ENCODE results near the gene KCNH2. TPM values are rescaled to one million over a fixed set of nuclear protein-coding genes. Genes with fewer than 3 reads are reported as not detected.

Gene KCNH2
- total and polyA plus RNA-seq, 4 donors, result 0.43 to 2.0 (median 1.3) TPM

- Histone ChIP-seq H3K36me3 (ENCODE audit: control insufficient read depth in 4 of 4, insufficient read depth in 4 of 4, low read length in 4 of 4) (no peaks in the 10 kb centered on the region), H3K27ac (ENCODE audit: low read depth in 1 of 2, low read length in 1 of 2) (peak overlapping the region in 1 of 2 donors; percentile 92), H3K4me1 (ENCODE audit: control insufficient read depth in 5 of 5, insufficient read depth in 5 of 5, low read length in 5 of 5) (peaks cover 0 to 76% (median 28%) of the 10 kb centered on the region in 5 donors), H3K27me3 (ENCODE audit: control insufficient read depth in 3 of 3, insufficient read depth in 3 of 3, low read length in 2 of 3) (peaks cover 3 to 22% (median 3%) of the 10 kb centered on the region in 3 donors), H3K9ac (ENCODE audit: insufficient read depth in 1 of 2, low read length in 2 of 2) (no peak overlapping the region), H3K4me3 (no peak overlapping the region), H3K9me3 (ENCODE audit: control insufficient read depth in 4 of 4, insufficient read depth in 3 of 4, low read length in 3 of 4) (peaks cover 0 to 3% (median 0%) of the 10 kb centered on the region in 4 donors)
- TF ChIP-seq, protein P1, sequence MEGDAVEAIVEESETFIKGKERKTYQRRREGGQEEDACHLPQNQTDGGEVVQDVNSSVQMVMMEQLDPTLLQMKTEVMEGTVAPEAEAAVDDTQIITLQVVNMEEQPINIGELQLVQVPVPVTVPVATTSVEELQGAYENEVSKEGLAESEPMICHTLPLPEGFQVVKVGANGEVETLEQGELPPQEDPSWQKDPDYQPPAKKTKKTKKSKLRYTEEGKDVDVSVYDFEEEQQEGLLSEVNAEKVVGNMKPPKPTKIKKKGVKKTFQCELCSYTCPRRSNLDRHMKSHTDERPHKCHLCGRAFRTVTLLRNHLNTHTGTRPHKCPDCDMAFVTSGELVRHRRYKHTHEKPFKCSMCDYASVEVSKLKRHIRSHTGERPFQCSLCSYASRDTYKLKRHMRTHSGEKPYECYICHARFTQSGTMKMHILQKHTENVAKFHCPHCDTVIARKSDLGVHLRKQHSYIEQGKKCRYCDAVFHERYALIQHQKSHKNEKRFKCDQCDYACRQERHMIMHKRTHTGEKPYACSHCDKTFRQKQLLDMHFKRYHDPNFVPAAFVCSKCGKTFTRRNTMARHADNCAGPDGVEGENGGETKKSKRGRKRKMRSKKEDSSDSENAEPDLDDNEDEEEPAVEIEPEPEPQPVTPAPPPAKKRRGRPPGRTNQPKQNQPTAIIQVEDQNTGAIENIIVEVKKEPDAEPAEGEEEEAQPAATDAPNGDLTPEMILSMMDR (IDR thresholded peaks at IDR 0.05; ENCODE audit: control extremely low read depth, extremely low read depth), result no peak
- 32 to 38% methylated on average over 13 of the region's 13 CpGs for WGBS, 2 donors
- ATAC-seq (ENCODE audit: insufficient read depth, low FRiP score) (no peak), DNase-seq (no peak)
Observed at GRCh38 chr7:150976529-150977381, 1.4 kb downstream of the KCNH2 start.

DNA sequence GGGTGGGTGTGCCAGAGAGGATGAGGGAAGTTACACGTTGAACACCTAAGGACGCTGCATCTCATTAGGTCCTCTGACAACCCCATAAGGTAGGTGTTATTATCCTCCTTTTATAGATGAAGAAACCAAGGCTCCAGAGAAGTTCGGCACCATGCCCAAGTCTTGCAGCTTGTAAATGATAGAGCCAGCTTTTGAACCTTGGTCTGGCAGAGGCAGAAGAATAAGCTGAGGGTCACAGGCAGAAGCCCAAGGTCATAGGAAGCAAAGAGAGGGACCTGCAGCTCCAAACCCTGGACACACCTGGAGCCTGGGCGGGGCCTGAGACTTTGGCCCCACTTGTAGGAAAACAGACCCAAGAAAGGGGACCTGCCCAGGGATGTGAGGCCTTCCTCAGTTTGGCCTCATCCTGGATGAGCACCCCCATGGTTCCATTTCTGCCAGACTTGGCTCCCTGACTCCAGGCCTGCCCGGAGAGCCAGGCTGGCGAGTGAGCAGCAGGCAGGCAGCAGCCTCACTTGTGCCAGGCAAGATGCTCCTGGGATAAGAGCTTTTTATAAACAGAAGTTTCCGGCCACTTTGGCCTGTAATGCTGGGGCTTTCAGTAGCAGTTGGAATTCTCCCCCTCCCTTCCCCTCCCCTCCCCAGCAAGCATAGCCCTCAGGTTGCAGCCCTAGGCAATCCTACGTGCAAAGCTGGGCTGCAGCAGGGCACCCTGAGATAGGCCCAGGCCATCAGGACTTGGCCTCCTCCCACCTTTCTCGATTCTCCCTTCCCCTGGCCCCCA is 2.4 kb downstream of the KCNH2 start:
- peak overlapping the region in 1 of 2 donors; percentile 92 for H3K27ac ChIP-seq (ENCODE audit: low read depth in 1 of 2, low read length in 1 of 2)
- no peak for DNase-seq
- ATAC-seq (ENCODE audit: insufficient read depth, low FRiP score), result no peak
- peaks cover 3 to 86% (median 31%) of the 10 kb centered on the region in 5 donors for H3K4me1 ChIP-seq (ENCODE audit: control insufficient read depth in 5 of 5, insufficient read depth in 5 of 5, low read length in 5 of 5)
- WGBS, 2 donors, result 66 to 74% methylated on average over 9 of the region's 9 CpGs
- TF ChIP-seq, protein P1 (IDR thresholded peaks at IDR 0.05; ENCODE audit: control extremely low read depth, extremely low read depth), result no peak
- H3K36me3 ChIP-seq (ENCODE audit: control insufficient read depth in 4 of 4, insufficient read depth in 4 of 4, low read length in 4 of 4), result no peaks in the 10 kb centered on the region
- H3K9me3 ChIP-seq (ENCODE audit: control insufficient read depth in 4 of 4, insufficient read depth in 3 of 4, low read length in 3 of 4), result peaks cover 0 to 3% (median 0%) of the 10 kb centered on the region in 4 donors
- H3K27me3 ChIP-seq (ENCODE audit: control insufficient read depth in 3 of 3, insufficient read depth in 3 of 3, low read length in 2 of 3), result peaks cover under 1 to 12% (median 3%) of the 10 kb centered on the region in 3 donors
- H3K9ac ChIP-seq (ENCODE audit: insufficient read depth in 1 of 2, low read length in 2 of 2), result no peak overlapping the region
- H3K4me3 ChIP-seq, result no peak overlapping the region

DNA sequence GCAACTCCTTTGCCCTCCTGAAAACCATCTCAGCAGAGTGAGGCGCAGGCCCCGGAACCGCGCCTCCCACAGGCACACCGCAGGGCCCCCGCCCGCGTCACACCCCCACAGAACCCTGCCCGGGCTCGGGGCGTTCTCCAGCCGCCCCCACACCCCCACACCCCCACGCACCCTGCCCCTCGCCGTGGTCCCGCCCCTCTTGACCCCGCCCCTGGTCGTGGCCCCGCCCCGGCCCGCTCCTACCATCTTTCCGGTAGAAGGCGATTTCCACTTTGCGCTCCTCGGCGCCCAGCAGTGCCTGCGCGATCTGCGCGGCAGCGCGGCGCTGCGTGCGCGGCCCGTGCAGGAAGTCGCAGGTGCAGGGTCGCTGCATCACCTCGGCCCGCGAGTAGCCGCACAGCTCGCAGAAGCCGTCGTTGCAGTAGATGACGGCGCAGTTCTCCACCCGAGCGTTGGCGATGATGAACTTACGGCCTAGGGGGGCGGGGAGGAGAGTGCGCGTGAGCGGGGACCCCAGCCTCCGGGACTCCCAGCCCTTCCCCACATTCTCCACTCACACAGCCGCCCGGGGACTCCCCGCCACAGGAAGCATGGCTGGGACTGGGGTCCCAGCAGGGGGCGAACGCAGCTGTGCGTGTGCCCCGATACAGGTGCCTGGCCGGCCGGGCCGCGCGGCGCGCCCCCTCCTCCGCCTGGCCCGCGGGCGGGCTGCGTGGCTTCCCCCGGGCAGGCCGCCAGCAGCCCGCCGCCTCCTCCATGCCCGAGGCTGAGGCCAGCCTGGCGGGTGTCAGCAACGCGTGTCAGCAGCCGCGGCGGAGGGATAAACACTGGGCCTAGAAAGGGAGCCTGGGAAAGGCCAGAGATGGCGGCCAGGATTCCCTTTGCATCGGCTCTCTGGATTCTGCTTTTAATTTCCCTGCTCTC is 3.4 kb downstream of the KCNH2 start:
- DNase-seq (peak; percentile 74 to 81 (median 79)), ATAC-seq (ENCODE audit: insufficient read depth, low FRiP score) (no peak)
- TF ChIP-seq, protein P1 (IDR thresholded peaks at IDR 0.05; ENCODE audit: control extremely low read depth, extremely low read depth), result no peak
- no peak overlapping the region for H3K9ac ChIP-seq (ENCODE audit: insufficient read depth in 1 of 2, low read length in 2 of 2)
- peak overlapping the region in 1 of 2 donors; percentile 92 for H3K27ac ChIP-seq (ENCODE audit: low read depth in 1 of 2, low read length in 1 of 2)
- H3K9me3 ChIP-seq (ENCODE audit: control insufficient read depth in 4 of 4, insufficient read depth in 3 of 4, low read length in 3 of 4), result peaks cover 0 to 3% (median 0%) of the 10 kb centered on the region in 4 donors
- H3K4me3 ChIP-seq, result peak overlapping the region; percentile 11
- H3K27me3 ChIP-seq (ENCODE audit: control insufficient read depth in 3 of 3, insufficient read depth in 3 of 3, low read length in 2 of 3), result peaks cover 0 to 11% (median 3%) of the 10 kb centered on the region in 3 donors
- no peaks in the 10 kb centered on the region for H3K36me3 ChIP-seq (ENCODE audit: control insufficient read depth in 4 of 4, insufficient read depth in 4 of 4, low read length in 4 of 4)
- 2% methylated on average over 65 to 89 of the region's 89 CpGs for WGBS, 2 donors
- peaks cover 8 to 88% (median 31%) of the 10 kb centered on the region in 5 donors for H3K4me1 ChIP-seq (ENCODE audit: control insufficient read depth in 5 of 5, insufficient read depth in 5 of 5, low read length in 5 of 5)

All from lung (tissue), 12 donors.